Peyer's patch (tissue), 4 donors: ENCODE measurements around the gene CDKL5.

Experiments
- CTCF ChIP-seq, 6 experiments: fragments of 450-650 bp in 4 of 6; fragments of 200-600 bp in 2 of 6; sonication (generic) in 1 of 6; IDR thresholded peaks; one replicate each; pipeline ENCODE4 v1.5.1; 2017 to 2019; ENCODE audit warnings: antibody characterized with exemption in 6 of 6, mild to moderate bottlenecking in 3 of 6, moderate library complexity in 1 of 6
- POLR2A ChIP-seq, 2 donors: fragments of 450-650 bp; IDR thresholded peaks; one replicate each; pipeline ENCODE4 v1.5.1; 2017; ENCODE audit warnings: antibody characterized with exemption in 2 of 2, mild to moderate bottlenecking in 2 of 2, moderate library complexity in 2 of 2

- TF ChIP-seq CTCF (IDR thresholded peaks at IDR 0.05), result no peak
- no peak for TF ChIP-seq POLR2A (IDR thresholded peaks at IDR 0.05)
These were observed 235.9 kb downstream of the CDKL5 start for GRCh38 chrX:18661273-18661672.
